ENCODE data around the gene HOXC5. TPM values are rescaled to one million over a fixed set of nuclear protein-coding genes. Genes with fewer than 3 reads are reported as not detected.

Gene HOXC5
- total RNA-seq, 1 donor from 2014 or later: not detected

DNA sequence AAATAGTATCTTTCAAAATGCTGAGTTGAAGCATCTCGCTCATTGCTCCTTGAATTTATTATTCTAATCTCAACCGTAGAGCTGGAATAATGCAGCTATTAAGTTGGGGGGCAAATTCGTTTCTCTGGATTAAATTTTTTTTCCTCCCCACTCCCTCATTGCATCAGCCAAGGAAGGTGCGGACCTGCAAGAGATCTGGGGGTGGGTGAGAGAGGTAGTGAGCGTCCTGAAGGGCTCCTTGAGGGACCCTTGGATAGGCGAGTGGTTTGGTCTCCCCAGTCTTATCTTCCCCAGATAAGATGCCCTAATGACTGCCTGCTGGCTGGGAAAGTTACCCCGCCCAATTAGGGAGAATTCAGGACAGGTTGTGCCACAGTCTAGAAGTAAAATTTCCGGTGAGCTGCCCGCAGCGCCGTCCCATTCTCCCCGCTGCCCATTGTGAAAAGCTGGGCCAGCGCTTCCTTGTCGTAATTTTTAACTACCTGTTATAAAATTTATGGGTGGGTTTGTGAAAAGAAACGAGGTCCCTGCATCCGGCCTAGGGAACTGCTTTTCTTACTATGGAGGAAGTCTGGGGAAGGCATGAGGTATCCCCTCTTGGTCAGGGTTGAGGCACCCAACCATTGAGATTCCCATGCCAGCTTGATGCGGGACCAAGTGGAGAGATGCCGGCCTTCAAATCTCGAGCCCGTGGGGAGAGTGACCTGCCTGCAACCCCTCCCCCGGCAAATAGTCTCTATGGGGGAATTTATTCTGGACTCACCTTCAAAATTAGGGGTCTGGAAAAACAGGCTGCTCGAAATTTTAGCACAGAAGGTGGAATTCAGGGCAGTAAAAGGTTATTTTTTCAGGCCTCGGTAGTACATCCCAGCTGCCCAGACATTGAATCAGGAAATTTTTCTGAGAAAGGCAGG, 17.6 kb upstream of the HOXC5 start:
- ATAC-seq (ENCODE audit: poor library complexity): no peak
- intact Hi-C loops (cut with DNase I): no loop called here
- DNase-seq: no peak

DNA sequence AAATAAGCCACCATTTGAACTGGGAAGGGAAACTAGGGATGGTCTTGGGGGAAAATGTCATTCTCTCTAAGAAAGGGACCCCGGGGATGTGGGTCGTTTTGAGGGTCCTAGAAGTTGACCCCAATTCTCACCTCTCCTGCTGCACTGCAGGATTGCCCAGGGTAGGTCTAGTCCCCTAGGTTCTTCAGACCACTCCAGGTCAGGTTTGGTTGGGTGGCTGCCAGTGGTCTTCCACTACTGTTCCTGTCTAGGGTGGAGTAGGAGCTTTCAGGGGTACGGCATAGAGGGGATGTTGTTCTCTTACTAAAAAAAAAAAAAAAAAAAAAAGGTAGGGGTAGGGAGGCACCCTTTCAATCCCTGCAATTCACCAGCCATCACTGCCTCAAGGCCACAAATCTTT, 16.8 kb upstream of the HOXC5 start:
- DNase-seq: no peak
- intact Hi-C loops (cut with DNase I): no loop called here
- no peak for ATAC-seq (ENCODE audit: poor library complexity)

DNA sequence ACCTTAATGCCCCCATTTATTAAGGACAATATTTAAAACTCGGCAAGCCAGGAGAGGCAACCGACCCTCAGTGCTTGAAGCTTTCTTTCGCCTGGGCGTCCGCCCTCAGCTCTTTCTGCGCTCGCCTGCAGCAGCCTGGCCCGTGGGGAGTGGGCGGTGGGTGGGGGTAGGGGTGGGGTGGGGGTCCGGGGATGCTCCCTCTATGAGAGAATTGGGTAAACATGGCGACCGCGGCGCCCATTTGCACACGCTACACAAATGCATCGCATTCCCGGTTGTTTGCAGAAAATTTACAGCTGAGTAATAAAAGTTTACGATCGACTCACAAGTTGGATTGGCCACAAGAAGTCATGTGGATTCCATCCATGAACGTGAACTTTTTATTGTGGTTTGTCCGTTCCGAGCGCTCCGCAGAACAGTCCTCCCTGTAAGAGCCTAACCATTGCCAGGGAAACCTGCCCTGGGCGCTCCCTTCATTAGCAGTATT, 16.3 kb upstream of the HOXC5 start:
- intact Hi-C loops (cut with DNase I): no loop called here
- no peak for DNase-seq
- ATAC-seq (ENCODE audit: poor library complexity): no peak

DNA sequence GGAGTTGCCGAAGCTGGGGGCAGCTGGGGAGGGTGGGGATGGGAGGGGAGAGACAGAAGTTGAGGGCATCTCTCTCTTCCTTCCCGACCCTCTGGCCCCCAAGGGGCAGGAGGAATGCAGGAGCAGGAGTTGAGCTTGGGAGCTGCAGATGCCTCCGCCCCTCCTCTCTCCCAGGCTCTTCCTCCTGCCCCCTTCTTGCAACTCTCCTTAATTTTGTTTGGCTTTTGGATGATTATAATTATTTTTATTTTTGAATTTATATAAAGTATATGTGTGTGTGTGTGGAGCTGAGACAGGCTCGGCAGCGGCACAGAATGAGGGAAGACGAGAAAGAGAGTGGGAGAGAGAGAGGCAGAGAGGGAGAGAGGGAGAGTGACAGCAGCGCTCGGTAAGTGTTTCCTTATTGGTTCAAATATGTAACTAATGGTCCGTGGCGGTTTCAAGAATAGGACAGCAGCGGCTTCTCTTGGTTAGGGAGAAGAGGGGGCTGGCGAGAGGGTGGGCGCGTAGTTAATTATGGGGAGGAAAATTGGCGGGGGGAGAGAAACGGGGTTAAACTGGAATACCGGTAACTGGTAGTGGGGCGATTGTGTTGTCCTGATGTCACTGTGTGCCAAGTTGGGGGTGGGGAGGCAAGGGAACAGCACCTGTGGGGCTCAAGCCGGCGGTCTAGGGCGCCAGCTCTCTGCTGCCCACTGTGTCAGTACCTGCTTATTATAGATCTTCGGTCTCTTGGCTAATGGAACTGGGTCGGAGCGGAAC, 15.6 kb upstream of the HOXC5 start:
- ATAC-seq (ENCODE audit: poor library complexity) (peak; percentile 68), DNase-seq (no peak)
- intact Hi-C loops (cut with DNase I): no loop called here

DNA sequence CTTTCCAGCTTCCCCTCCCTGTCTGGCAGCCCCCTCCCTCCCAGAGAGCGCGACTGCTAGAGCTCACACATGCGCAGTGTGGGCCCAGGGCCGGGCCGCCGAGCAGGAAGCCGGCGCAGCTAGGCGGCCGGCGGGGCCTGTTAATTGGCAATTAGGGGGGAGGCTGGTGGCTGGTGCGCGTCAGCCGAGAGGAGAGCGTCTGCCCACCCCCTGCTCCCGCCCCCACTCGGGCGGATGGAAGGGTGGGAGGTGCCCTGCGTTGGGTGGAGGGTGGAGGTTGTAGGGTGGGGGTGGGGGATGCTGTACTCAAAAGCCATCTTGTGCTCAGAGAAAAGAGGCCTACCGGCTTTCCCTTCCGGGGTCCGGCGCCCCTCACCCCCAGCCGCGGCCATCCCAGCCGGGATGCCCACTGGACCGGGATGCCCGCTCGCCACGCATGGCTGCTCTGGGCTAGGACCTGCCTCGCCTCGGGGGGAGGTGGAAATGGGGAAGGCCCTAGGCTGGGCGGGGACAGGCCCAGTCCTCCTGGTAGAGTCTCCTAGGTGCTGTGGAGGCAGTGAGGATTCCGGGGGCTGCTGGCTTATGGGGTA, 14.9 kb upstream of the HOXC5 start:
- ATAC-seq (ENCODE audit: poor library complexity) (peak; percentile 90), DNase-seq (peak; percentile 79)
- intact Hi-C loops (cut with DNase I): no loop called here

DNA sequence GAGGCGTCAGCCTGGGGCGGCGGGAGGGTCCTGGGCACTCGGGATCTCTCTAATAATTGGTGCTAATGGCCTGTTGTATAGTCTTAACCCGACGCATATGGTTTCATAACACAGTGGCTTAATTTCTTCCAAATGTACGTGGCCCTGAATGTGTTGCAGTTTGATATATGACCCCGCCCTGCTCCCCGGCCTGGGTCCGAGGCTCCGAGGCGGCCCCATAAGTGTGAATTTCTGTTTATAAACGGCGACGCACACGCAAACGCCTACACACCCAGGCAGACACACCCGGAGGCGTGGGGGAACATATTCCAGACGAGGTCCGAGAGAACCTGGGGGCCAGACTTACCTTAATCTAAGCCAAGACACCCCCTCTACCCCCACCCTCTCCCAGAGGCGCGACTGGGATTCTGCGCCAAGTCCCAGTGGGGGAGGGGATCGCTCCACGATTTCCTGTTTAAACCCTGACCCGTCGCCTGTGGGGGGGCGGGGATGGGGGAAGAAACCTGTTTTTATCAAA, 14.3 kb upstream of the HOXC5 start:
- no peak for ATAC-seq (ENCODE audit: poor library complexity)
- DNase-seq: no peak
- intact Hi-C loops (cut with DNase I): no loop called here

DNA sequence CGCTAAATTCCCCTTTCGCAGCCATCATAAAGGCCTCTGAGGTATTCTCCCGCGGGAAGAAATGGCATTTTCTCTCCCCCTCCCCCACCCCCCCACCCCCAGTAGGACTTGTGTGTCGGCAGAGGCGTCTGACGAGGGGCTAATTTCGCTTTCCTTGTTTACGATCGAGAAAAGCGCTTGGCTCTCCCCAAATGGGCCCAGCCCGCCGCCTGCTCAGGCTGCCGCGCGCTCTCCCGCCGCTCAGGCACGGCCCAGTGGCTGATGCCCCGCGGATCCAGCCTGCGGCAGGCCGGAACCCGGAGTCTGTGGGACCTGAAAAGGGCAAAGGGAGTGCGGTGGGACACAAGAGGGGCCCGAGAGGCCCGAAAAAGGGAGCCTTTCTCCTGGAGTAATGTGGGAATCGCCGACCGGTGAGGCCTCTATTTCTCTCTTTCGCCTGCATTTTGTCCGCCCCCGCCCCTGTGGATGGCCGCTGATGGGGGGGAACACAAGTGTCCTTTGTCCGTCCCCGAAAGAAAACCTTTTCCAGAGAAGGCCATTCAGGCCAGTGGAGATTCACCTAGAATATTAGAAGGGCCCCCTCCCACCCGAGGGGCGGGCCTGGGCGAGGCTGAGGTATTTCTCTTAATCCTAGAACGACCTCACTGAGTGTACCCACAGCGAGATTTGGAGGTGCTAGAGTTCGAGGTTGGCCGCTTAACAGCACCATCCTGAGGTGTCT, 13.6 kb upstream of the HOXC5 start:
- intact Hi-C loops (cut with DNase I): no loop called here
- ATAC-seq (ENCODE audit: poor library complexity) (no peak), DNase-seq (no peak)

DNA sequence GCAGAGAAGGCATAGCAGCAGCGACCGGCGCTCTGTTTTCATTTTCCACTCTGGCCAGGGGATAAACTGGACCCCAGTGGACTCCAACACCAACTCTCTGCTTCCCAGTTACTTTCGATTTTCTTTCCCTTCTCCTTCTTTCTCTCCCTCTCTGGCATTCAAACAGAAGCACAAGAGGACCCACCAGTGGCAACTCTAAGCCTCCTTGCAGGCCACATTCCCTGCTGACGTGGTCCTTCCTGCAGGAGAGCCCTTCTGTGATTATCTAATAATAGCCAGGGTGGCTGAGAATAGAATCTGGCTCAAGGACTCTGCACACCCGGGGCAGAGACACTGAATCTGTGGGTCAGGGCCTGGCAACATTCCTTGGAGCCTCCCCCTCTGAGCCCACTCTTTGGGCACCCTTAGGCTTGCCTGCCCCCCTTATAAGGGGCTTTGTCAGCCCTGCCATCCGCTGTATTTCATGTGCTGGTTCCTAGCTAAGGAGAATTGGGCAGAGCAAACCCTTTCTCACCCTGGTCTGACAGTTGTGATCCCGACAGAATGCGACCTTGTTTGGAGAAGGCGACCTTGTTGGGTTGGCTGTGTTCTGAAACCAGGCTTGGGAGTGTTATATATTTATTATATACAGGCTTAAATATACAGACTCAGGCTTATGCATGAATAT, 12.8 kb upstream of the HOXC5 start:
- DNase-seq (no peak), ATAC-seq (ENCODE audit: poor library complexity) (peak; percentile 83)
- intact Hi-C loops (cut with DNase I): no loop called here

DNA sequence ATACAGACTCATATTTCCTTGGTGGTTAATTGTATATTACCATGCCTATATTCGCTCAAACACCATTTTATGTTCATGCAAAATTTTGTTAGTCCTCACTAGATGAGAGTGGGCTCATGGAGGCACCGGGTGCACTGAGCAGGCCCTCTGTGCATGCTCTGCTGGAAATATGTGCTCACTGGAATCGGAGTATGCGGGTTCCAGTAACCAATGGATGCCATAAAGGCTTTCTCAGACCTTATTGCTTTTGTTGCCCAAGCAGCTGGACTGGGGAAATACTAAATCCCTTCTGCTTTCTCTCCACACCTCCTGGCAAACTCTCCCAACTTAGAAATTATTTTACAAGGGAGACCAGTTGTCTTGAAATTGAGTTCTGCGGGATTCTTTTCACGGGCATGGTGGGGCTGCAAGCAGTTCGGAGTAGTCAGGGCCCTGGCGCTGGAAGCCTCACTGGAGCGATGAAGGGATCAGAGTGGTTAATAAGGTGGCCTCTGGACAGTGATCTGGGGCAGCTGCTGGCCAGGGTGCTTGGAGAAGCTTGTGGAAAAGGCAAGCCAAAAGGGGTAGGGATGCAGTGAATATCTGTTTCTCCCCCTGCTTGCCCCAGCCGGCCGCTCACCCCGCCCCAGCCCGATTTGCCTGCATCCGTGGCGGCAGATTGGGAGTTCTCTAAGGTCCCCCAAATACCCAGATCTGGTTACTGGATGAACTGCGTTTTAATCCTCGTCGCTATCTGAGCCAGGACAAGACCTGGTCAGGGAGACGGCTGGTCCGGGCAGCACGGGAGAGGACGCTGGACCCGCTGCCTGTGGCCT, 12.1 kb upstream of the HOXC5 start:
- intact Hi-C loops (cut with DNase I): no loop called here
- no peak for ATAC-seq (ENCODE audit: poor library complexity)
- DNase-seq: no peak

DNA sequence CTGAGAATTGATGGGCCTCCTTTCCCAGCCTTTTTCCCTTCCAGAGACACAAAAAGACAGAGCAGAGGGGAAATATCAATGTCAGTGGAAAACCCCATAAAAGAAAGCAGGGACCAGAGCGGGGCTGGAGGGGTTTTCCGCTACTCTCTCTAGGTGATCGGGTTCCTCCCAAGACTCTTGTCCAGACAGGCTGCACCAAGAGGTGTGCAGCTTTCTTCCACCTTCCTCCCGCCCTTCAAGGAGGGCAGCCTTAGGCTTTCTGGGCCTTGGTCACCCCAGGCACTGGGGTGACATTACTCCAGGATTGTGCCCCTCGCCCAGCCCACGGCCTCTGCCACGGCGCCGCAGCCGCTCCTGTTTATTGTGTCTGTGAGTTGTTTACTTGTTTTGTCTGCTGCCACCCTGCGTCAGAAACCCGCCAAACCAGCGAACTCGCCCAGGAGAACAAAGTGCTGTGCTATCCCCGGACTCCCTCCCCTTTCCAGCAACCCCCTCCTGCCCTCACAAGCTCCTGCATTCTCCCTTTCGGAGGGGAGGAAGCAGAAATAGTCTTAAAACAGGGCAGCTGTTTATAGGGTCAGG, 11.3 kb upstream of the HOXC5 start:
- DNase-seq (no peak), ATAC-seq (ENCODE audit: poor library complexity) (no peak)
- intact Hi-C loops (cut with DNase I): no loop called here

DNA sequence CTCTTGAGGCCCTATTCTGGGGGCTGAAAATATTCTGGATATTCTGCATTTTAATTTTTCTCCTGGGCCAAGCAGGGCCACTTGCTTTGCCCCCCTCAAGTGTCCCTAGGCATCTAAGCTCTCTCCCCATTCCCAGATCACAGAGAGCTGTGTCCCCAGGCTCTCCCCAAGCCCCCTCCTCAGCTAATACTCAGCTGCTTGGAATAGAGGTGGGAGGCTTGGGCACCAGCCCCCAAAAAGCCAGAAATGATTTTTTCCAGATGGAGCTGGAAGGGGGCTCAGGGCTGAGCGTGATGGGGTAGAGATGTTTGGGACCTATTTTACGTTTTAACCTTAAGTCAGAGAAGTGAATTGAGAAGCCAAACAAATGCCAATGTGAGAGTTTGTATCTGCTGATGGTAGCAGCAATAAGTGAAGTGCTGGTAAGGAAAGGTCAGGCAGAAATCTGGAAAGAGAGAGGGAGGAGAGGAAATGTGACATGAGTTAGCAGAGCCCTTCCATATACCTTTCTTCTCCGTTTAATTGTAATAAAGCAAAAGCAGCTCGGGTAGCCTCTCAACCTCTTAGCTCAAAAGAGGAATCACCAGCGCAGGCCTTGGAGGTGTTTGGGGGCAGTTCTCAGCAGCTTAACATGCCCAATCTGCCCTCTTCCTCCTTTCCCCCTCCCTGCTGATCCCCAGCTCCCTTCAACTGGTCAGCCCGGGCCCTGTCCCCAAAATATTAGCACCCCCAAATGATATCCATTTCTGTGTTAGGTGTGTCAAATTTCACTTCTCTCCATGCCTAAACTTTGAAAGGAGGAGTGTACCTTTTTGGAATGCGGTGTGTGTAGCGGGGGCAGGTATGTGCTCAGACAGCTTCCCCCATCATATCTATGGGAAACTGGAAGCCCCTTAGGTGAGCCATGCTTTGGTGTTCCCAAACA, 9.6 kb upstream of the HOXC5 start:
- no peak for DNase-seq
- intact Hi-C loops (cut with DNase I): no loop called here

DNA sequence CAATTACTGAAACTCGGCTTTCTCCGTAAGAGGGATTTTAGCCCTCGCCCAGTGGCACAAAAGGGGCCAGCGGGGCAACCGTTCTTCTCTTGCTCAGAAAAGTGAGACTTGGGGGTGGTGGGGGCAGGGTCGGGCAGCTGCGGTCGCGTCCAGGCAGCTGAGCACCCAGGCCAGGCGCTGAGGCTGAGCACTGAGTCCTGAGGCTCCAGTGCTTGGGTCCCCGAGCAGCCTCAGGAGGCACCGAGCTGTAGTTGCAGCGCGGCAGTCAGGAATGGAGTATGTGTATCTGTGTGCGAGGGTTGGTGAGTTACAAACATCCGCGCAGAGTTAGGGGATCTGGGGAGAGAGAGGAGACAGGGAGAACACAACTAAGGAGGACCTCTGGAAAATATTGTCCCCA, 8.7 kb upstream of the HOXC5 start:
- DNase-seq (no peak), ATAC-seq (ENCODE audit: poor library complexity) (no peak)
- intact Hi-C loops (cut with DNase I): no loop called here

More for the DNA sequence above, 9.6 kb upstream of the HOXC5 start:
- no peak for ATAC-seq (ENCODE audit: poor library complexity)

DNA sequence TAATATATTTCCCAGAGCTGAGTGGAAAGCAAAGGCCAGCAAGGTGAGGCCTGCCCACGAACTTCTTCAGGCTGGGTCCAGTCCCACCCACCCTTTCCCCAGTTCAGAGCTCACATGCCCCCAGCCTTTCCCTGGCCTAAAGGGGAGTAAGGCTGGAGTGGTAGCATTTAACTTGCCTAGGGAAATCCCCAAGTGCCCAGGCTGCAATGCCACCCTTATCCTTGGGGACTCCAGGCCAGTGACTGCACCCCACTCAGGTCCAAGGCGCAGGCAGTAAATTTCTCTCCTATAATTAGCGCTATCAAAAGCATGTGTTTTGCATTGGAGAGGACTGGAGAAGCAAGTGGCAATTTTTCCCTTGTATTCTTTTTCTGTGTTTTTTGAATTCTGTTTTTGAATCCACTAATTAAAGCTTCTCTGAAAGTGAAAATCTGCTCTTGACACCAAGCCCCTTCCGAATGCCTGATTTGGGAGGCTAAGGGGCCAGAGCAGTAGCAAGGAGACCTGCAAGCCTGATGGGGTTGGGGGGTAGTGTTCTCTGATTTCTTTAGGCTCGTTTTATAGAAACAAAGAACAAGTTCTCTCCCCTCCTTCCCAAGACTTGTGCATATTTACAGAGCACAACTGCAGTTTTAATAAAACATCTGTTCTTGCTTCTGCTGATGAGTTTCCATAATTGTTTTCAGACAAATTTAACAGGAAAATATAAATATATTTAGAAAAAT, 8.1 kb upstream of the HOXC5 start:
- no peak for ATAC-seq (ENCODE audit: poor library complexity)
- intact Hi-C loops (cut with DNase I): no loop called here
- no peak for DNase-seq

DNA sequence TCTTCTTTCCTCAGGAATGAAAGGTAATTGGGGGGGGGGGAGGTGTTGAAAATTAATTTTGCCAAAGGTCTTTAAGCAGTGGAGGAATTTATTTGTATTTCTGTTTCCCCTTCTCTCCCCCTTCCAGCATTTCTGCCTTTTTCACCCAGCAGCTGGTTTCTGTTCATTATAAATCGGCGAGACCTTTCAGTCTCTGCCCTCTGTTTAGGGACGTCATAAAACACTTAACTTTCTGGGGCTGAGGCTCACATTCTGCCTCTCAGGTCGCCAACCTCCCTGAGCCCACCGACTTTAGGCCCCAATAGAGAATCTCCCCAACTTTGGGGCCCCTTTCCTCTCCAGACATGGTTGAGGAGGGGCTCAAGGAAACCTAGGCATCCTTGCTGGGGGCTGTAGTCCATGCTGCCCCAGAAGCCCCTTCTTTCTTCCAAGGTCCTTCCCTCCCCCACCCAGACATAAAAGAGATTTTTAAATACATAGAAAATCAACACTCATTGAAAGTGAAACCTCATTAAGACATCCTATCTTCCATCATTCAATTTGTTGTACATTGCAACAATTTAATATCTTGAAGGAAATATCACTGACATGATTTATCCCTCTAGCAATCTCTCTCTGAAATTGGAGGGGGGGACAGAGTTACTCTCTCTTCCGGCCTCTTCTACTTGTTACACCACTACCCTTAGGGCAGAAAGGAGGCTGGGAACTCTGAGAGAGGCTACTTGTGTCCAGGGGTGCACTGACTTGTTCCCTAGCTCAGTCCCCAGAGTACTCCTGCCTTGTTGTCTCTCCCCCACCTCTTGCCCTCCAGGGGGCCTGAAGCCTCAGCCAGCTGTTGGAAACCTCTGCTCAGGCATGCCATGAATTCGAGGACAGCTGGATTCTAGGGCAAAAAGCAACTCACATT, 7.1 kb upstream of the HOXC5 start:
- no peak for DNase-seq
- no peak for ATAC-seq (ENCODE audit: poor library complexity)

More for the DNA sequence above, 7.1 kb upstream of the HOXC5 start:
- intact Hi-C loops (cut with DNase I): no loop called here

Data from Right ventricle myocardium superior (tissue), 1 donor.